NCI-H2171 treated with DMSO at 0.1 percent for 48 hours (cell line): ENCODE results near the gene THRAP3.
A peak's percentile ranks its signal among the peaks of the same experiment; 100 is the strongest.
"Not testable (repeated sequence)": the region's sequence is repeated elsewhere in the genome, so short reads cannot be mapped to it uniquely, and the experiment has no call there.

ENCODE experiments used
- DNase-seq: peaks from one replicate; lab custom pipeline; 2025; lab: John Stamatoyannopoulos, UW

Gene THRAP3

GRCh38 chr1:36223996-36224536, at the start of gene THRAP3:
Gene THRAP3, plus strand, starts transcription at chr1:36224443. Its CDS starts 58,121 bp downstream, at chr1:36282564.
- DNase-seq, result peak; percentile 99

- peak; percentile 19 for DNase-seq
These were observed 49.5 kb upstream of the THRAP3 start for GRCh38 chr1:36174713-36175112.

DNA sequence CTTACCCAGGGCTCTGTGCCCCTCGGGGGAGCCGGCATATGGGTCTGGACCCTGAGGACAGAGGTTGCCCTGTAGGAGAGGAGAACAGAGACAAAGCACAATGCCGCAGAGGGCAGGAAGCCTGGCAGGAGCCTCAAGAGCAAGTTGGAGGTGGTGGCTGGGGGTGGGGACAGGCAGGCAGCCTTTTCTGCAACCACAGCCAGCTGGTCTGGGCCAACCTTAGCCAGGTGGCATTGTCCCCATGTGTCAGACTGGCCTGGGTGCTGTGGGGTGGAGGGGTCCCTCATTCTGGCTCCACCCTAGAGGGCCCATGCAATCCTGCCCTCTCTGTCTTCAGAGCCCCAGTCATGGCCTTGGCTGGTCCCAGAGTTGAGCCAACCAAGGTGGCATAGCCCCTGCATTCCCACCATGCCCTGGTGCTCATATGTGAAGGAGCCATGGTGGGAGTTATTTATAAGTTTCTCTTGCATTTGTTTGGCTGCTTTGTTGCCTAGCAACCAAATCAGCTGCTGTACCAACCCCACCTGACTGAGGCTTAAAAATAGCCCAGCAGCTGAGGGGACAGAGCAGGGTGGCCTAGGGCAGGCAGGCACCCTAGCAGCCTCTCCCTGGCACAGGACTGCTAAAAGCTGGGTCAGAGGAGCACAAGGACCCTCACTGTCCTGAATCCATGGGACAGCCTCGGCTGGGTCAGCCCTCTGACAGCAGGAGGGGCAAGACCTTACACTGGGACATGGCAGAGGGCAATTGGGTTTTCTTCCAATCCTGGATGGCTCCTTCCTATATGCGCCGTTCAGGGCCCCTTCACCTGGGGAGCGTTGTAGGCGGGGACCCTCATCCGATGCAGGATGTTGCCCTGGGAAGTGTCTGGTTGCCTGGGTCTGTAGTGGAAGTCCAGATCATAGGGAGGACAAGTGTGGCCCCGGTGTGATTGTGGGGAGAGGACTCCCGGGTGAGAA, 48.8 kb upstream of the THRAP3 start:
- DNase-seq, result no peak

GRCh38 chr1:36176106-36176949, 47.9 kb upstream of the THRAP3 start:
- no peak for DNase-seq

DNA sequence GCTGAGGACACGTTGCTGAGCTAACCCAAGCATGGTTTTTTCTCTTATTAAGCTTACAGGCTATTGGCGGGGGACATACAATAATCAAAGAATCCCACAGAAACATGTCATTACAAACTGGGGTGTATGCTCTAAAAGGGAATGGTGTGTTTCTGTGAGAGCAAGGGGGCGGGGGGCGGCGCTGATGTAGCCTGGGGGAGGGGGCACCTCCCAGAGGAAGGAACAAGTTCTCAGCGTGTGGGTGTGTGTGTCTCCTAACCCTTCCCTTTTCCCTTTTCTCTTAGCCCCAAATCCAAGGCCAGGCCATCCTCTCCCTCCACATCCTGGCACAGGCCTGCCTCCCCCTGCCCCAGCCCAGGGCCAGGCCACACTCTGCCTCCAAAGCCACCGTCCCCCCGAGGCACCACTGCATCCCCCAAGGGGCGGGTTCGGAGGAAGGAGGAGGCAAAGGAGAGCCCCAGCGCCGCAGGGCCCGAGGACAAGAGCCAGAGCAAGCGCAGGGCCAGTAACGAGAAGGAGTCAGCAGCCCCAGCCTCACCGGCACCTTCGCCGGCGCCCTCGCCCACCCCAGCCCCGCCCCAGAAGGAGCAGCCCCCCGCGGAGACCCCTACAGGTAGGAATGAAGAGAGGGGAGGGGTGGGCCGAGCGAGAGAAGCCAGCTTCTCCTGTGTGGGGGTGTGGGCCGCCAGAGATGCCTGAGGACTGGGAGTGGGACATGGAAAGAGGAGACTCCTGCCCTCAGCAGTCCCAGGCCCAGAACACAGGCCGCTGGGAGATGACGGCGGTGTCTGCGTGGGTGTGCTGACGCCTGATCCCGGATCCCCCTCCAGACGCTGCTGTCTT, 46.4 kb upstream of the THRAP3 start:
- DNase-seq, result no peak

DNA sequence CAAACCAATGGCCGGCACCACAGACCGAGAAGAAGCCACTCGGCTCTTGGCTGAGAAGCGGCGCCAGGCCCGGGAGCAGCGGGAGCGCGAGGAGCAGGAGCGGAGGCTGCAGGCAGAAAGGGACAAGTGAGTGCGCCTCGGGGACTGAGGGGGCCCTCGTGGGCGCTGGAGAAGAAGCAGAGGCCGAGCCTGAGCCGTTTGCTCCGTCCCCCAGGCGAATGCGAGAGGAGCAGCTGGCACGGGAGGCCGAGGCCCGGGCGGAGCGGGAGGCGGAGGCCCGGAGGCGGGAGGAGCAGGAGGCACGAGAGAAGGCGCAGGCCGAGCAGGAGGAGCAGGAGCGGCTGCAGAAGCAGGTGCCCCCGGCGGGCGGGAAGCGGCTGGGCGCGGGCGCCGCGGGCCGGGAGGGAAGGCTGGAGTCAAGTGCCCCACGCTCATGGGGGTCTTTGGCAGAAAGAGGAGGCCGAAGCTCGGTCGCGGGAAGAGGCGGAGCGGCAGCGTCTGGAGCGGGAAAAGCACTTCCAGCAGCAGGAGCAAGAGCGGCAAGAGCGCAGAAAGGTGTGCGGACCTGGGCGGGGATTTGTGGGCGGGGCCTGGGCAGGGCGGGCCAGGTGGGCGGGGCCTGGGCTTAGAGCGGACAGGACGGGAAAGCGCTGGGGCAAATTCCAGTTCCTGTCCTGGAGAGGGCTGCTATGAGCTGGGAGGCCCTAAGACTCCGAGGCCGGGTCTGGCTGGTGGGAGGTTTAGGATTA, 45.6 kb upstream of the THRAP3 start:
- no peak for DNase-seq

DNA sequence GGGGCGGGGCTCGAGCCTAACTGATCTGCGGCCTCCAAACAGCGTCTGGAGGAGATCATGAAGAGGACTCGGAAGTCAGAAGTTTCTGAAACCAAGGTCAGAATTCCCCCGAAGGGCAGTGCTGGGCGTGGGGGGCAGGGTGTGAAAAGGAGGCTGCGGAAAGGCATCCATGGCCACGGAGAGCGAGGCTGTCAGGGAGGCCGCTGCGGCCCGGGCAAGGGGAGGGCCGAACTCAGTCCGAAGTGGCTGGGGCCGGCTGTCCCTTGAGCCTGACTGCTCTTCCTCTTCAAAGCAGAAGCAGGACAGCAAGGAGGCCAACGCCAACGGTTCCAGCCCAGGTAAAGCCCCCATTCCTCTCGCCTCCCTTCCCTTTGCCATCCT, 45.0 kb upstream of the THRAP3 start:
- no peak for DNase-seq

- DNase-seq, result no peak
These were observed 41.5 kb upstream of the THRAP3 start for GRCh38 chr1:36182734-36183133.

DNA sequence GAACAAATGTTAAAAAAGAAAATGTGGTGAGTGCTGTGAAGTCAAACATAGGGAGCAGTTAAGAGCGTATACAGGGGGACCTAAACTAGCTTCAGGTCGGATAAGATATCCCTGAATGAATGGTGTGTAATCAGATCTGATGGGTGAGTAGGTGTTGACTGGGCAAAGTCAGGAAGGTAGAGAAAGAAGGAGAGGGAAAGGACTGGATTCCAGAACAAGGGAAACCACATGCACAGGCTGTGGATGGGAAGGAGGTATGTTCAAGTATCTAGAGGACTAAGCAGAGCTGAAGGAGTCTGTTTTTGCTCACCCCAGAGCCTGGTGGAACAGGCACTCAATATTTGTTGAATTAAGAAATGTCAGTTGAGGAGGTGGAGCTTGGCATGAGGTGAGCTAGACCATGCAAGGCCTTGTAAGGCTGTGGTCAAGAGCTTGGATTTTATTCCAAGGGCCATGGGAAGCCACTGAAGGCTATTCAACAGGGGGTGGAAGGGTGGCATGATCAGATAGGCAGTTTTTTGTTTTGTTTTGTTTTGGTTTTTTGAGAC, 40.9 kb upstream of the THRAP3 start:
- no peak for DNase-seq

DNA sequence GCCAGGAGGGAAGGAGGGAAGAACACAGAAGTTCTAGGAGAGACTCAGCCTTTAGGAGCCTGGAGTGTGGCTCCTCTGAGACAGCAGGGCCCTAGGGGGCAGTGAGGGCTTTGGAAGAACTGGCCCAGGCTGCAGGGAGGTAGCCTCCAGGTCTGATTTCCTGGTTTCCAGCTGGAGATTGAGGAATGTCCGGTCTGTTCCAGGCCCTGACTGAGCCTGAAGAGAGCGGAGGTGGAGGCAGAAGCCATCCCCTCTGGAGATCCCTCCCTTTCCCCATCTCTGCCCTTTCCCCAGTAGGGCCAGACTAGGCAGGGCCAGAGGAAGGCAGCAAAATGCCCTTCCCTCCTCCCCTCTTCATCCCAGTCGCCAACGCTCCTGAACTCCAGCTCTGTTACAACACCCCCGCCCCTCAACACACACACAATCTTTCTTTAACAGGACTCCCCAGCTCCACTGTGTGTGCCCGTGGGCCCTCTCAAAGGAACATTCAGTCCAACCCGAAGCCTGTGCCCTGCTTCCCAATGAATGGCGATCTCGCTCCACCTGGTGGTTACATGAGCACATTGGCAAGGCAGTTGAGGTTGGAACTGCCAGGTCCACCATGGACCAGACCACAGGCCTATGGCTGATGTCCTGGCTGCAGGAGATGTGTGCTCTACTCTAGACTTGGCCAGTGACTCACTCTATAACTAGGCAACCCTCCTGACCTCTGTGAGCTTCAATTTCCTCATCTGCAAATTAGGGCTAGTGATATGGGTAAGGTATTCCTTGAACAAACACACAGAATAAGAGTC, 36.2 kb upstream of the THRAP3 start:
- peak; percentile 77 for DNase-seq

DNA sequence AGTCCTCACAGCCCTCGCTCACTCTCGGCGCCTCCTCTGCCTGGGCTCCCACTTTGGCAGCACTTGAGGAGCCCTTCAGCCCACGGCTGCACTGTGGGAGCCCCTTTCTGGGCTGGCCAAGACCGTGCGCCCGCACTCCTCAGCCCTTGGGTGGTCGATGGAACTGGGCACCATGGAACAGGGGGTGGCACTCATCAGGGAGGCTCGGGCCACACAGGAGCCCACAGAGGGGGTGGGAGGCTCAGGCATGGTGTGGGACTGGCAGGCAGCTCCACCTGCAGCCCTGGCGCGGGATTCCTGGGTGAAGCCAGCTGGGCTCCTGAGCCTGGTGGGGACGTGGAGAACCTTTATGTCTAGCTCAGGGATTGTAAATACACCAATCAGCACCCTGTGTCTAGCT, 27.4 kb upstream of the THRAP3 start:
- DNase-seq, result not testable (repeated sequence)

DNA sequence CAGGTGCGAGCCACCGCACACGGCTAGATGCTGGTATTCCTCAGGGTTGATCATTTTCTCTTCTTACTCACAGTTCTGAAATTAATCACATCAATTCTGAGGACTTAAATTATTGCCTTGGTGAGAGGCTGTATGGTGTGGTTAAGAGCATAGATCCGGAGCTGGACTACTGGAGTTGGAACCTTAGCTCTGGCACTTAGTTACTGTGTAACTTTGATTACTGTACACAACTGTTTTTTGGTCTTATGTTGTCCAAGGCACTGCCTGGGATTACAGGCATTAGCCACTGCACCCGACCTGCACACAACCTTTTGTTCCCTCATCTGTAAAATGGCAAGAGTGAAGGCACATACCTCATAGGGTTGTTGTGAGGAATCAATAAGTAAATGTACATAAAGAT, 25.6 kb upstream of the THRAP3 start:
- DNase-seq, result no peak

GRCh38 chr1:36199934-36200741, 24.1 kb upstream of the THRAP3 start:
- peak; percentile 26 for DNase-seq

- DNase-seq, result no peak
These were observed 21.2 kb upstream of the THRAP3 start for GRCh38 chr1:36203027-36203553.

- DNase-seq, result peak; percentile 69
These were observed 20.5 kb upstream of the THRAP3 start for GRCh38 chr1:36203554-36204346.

DNA sequence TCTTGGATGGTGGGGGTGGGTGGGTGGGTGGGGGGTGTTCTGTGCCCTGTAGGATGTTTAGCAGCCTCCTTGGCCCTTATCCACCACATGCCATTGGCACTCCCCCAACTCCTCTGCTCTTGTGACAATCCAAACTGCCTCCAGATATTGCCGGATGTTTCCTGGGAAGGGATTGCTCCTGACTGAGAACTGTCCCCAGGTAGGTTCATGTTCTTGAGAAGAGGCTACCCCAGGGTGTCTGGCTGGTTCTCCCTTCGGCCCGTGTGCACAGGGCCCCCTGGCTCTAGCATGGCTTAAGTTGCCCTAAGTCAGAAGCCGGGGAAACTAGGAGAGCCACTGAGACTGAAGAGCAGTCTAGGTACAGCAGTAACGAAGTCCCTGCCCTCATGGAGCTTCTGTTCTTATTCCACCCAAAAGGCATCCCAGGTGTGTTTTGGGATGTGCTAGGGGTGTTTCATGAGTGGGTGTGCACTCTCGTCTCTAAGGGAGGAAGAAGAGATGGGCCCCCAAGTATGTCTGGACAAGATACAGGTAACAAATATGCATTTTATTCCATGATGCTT, 19.8 kb upstream of the THRAP3 start:
- DNase-seq, result peak; percentile 34

DNA sequence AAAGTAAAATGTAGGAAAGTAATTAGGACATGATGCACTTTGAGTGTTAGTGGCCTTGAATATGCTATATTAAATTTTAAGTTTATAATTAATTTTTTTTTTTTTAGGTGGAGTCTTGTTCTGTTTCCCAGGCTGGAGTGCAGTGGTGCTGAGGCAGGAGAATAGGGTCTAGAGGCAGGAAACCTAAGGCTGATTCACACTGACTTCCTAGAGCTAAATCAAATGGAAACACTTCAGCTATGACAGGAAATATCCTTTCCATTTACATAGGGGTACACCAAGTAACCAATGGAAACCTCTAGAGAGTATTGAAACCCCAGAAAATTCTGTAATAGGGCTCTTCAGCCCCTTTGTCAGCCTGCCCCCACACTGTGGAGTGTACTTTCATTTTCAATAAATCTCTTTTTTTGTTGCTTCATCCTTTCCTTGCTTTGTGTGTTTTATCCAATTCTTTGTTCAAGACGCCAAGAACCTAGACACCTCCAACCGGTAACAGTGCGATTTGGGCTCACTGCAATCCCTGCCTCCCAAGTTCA, 17.9 kb upstream of the THRAP3 start:
- no peak for DNase-seq
